ENCODE measurements around the gene FANCC. TPM values are rescaled to one million over a fixed set of nuclear protein-coding genes. Genes with fewer than 3 reads are reported as not detected.

FANCC gene
- total RNA-seq, 1 donor from 2014 or later: 18.7 TPM

- intact Hi-C loops (cut with micrococcal nuclease): loop anchor here (5.0 kb wide), 1 partner anchor 262 kb away; no protein-coding TSS in a partner anchor
- Mint-ChIP-seq H3K4me1 (ENCODE audit: low read depth) (no peaks in the 10 kb centered on the region), H3K27me3 (ENCODE audit: insufficient read depth) (no peaks in the 10 kb centered on the region), H3K9me3 (no peaks in the 10 kb centered on the region), H3K36me3 (ENCODE audit: low read depth) (peaks cover 7% of the 10 kb centered on the region), H3K4me3 (no peak overlapping the region), H3K27ac (no peak overlapping the region)
- DNase-seq (ENCODE audit: low spot score): no peak
Measured at GRCh38 chr9:95124582-95125367, 192.7 kb downstream of the FANCC start.

GRCh38 chr9:95120781-95121370 lies 196.6 kb downstream of the FANCC start:
- no peaks in the 10 kb centered on the region for H3K27me3 Mint-ChIP-seq (ENCODE audit: insufficient read depth)
- H3K27ac Mint-ChIP-seq: no peak overlapping the region
- no peaks in the 10 kb centered on the region for H3K9me3 Mint-ChIP-seq
- no peak overlapping the region for H3K4me3 Mint-ChIP-seq
- H3K4me1 Mint-ChIP-seq (ENCODE audit: low read depth): no peaks in the 10 kb centered on the region
- intact Hi-C loops (cut with micrococcal nuclease): no loop called here
- H3K36me3 Mint-ChIP-seq (ENCODE audit: low read depth): peaks cover 7% of the 10 kb centered on the region
- DNase-seq (ENCODE audit: low spot score): no peak

GRCh38 chr9:95118596-95118995 lies 198.9 kb downstream of the FANCC start:
- intact Hi-C loops (cut with micrococcal nuclease): no loop called here
- Mint-ChIP-seq H3K4me1 (ENCODE audit: low read depth) (no peaks in the 10 kb centered on the region), H3K27ac (no peak overlapping the region), H3K9me3 (no peaks in the 10 kb centered on the region), H3K4me3 (no peak overlapping the region), H3K27me3 (ENCODE audit: insufficient read depth) (no peaks in the 10 kb centered on the region), H3K36me3 (ENCODE audit: low read depth) (peaks cover 3% of the 10 kb centered on the region)
- DNase-seq (ENCODE audit: low spot score): no peak

GRCh38 chr9:95116808-95117204 lies 200.7 kb downstream of the FANCC start:
- H3K27me3 Mint-ChIP-seq (ENCODE audit: insufficient read depth): no peaks in the 10 kb centered on the region
- intact Hi-C loops (cut with micrococcal nuclease): no loop called here
- H3K27ac Mint-ChIP-seq: no peak overlapping the region
- H3K4me3 Mint-ChIP-seq: no peak overlapping the region
- H3K36me3 Mint-ChIP-seq (ENCODE audit: low read depth): peaks cover 3% of the 10 kb centered on the region
- H3K9me3 Mint-ChIP-seq: no peaks in the 10 kb centered on the region
- no peak for DNase-seq (ENCODE audit: low spot score)
- no peaks in the 10 kb centered on the region for H3K4me1 Mint-ChIP-seq (ENCODE audit: low read depth)

GRCh38 chr9:95116002-95116807 lies 201.3 kb downstream of the FANCC start:
- Mint-ChIP-seq H3K9me3 (no peaks in the 10 kb centered on the region), H3K27ac (no peak overlapping the region), H3K4me1 (ENCODE audit: low read depth) (no peaks in the 10 kb centered on the region), H3K36me3 (ENCODE audit: low read depth) (peaks cover 2% of the 10 kb centered on the region), H3K27me3 (ENCODE audit: insufficient read depth) (no peaks in the 10 kb centered on the region), H3K4me3 (no peak overlapping the region)
- no peak for DNase-seq (ENCODE audit: low spot score)
- intact Hi-C loops (cut with micrococcal nuclease): no loop called here

- Mint-ChIP-seq H3K27me3 (ENCODE audit: insufficient read depth) (no peaks in the 10 kb centered on the region), H3K9me3 (no peaks in the 10 kb centered on the region), H3K4me1 (ENCODE audit: low read depth) (no peaks in the 10 kb centered on the region), H3K4me3 (no peak overlapping the region), H3K36me3 (ENCODE audit: low read depth) (no peaks in the 10 kb centered on the region), H3K27ac (no peak overlapping the region)
- intact Hi-C loops (cut with micrococcal nuclease): no loop called here
- no peak for DNase-seq (ENCODE audit: low spot score)
Measured at GRCh38 chr9:95115104-95115503, 202.4 kb downstream of the FANCC start.

GRCh38 chr9:95112436-95113280 lies 204.9 kb downstream of the FANCC start:
- Mint-ChIP-seq H3K4me3 (no peak overlapping the region), H3K4me1 (ENCODE audit: low read depth) (no peaks in the 10 kb centered on the region), H3K27ac (no peak overlapping the region), H3K27me3 (ENCODE audit: insufficient read depth) (no peaks in the 10 kb centered on the region), H3K9me3 (no peaks in the 10 kb centered on the region), H3K36me3 (ENCODE audit: low read depth) (no peaks in the 10 kb centered on the region)
- DNase-seq (ENCODE audit: low spot score): no peak
- intact Hi-C loops (cut with micrococcal nuclease): no loop called here

- H3K4me1 Mint-ChIP-seq (ENCODE audit: low read depth): no peaks in the 10 kb centered on the region
- no peaks in the 10 kb centered on the region for H3K36me3 Mint-ChIP-seq (ENCODE audit: low read depth)
- H3K9me3 Mint-ChIP-seq: no peaks in the 10 kb centered on the region
- H3K27me3 Mint-ChIP-seq (ENCODE audit: insufficient read depth): no peaks in the 10 kb centered on the region
- no peak for DNase-seq (ENCODE audit: low spot score)
- no peak overlapping the region for H3K27ac Mint-ChIP-seq
- intact Hi-C loops (cut with micrococcal nuclease): no loop called here
- H3K4me3 Mint-ChIP-seq: no peak overlapping the region
Measured at GRCh38 chr9:95111716-95112115, 205.8 kb downstream of the FANCC start.

- Mint-ChIP-seq H3K36me3 (ENCODE audit: low read depth) (no peaks in the 10 kb centered on the region), H3K4me1 (ENCODE audit: low read depth) (no peaks in the 10 kb centered on the region), H3K27me3 (ENCODE audit: insufficient read depth) (no peaks in the 10 kb centered on the region), H3K9me3 (no peaks in the 10 kb centered on the region), H3K4me3 (no peak overlapping the region), H3K27ac (no peak overlapping the region)
- intact Hi-C loops (cut with micrococcal nuclease): no loop called here
- DNase-seq (ENCODE audit: low spot score): no peak
Measured at GRCh38 chr9:95110921-95111525, 206.5 kb downstream of the FANCC start.

- no peak for DNase-seq (ENCODE audit: low spot score)
- H3K4me3 Mint-ChIP-seq: no peak overlapping the region
- H3K4me1 Mint-ChIP-seq (ENCODE audit: low read depth): no peaks in the 10 kb centered on the region
- H3K27ac Mint-ChIP-seq: no peak overlapping the region
- H3K27me3 Mint-ChIP-seq (ENCODE audit: insufficient read depth): no peaks in the 10 kb centered on the region
- intact Hi-C loops (cut with micrococcal nuclease): no loop called here
- H3K36me3 Mint-ChIP-seq (ENCODE audit: low read depth): no peaks in the 10 kb centered on the region
- no peaks in the 10 kb centered on the region for H3K9me3 Mint-ChIP-seq
Measured at GRCh38 chr9:95109456-95109855, 208.1 kb downstream of the FANCC start.

- H3K27me3 Mint-ChIP-seq (ENCODE audit: insufficient read depth): no peaks in the 10 kb centered on the region
- intact Hi-C loops (cut with micrococcal nuclease): no loop called here
- no peak for DNase-seq (ENCODE audit: low spot score)
- no peaks in the 10 kb centered on the region for H3K36me3 Mint-ChIP-seq (ENCODE audit: low read depth)
- H3K27ac Mint-ChIP-seq: no peak overlapping the region
- H3K4me1 Mint-ChIP-seq (ENCODE audit: low read depth): no peaks in the 10 kb centered on the region
- no peaks in the 10 kb centered on the region for H3K9me3 Mint-ChIP-seq
- no peak overlapping the region for H3K4me3 Mint-ChIP-seq
Measured at GRCh38 chr9:95108777-95109176, 208.7 kb downstream of the FANCC start.

- Mint-ChIP-seq H3K27me3 (ENCODE audit: insufficient read depth) (no peaks in the 10 kb centered on the region), H3K36me3 (ENCODE audit: low read depth) (no peaks in the 10 kb centered on the region), H3K4me3 (no peak overlapping the region), H3K4me1 (ENCODE audit: low read depth) (no peaks in the 10 kb centered on the region), H3K27ac (no peak overlapping the region), H3K9me3 (no peaks in the 10 kb centered on the region)
- intact Hi-C loops (cut with micrococcal nuclease): no loop called here
- DNase-seq (ENCODE audit: low spot score): no peak
Measured at GRCh38 chr9:95107976-95108375, 209.5 kb downstream of the FANCC start.
